ENCODE data around the gene TMEM52B.

DNA sequence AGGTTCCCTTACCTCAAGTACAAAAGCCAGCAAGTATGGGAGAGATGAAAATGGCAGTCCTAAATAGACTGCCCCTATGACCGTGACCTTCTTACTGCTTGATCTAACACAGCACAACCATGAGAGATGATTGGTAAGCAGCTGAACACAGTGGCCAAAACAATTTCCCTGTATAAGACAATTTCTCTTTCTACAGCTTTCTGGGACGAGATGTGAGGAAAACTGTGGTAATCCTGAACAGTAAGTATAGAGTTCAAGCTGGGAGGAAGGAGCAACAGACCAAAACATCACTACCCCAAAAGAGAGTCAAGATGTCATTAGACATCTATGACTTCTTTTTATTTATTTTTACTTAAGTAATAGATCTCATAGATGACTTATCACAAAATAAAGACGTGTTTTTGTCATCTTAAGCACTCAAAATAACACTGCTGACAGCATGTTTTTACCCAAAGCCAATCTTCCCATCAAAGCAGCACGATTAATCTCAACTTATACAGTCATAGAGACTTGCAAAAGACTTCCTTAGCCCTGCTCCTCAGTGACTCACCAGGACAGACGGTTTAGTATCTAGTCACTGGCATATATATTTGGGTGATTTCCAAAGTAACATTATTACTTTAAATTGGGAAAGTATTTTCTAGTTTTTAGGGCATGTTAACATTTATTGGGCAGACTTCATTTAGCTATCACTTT is 3.7 kb downstream of the TMEM52B start:
- TF ChIP-seq, protein P1, sequence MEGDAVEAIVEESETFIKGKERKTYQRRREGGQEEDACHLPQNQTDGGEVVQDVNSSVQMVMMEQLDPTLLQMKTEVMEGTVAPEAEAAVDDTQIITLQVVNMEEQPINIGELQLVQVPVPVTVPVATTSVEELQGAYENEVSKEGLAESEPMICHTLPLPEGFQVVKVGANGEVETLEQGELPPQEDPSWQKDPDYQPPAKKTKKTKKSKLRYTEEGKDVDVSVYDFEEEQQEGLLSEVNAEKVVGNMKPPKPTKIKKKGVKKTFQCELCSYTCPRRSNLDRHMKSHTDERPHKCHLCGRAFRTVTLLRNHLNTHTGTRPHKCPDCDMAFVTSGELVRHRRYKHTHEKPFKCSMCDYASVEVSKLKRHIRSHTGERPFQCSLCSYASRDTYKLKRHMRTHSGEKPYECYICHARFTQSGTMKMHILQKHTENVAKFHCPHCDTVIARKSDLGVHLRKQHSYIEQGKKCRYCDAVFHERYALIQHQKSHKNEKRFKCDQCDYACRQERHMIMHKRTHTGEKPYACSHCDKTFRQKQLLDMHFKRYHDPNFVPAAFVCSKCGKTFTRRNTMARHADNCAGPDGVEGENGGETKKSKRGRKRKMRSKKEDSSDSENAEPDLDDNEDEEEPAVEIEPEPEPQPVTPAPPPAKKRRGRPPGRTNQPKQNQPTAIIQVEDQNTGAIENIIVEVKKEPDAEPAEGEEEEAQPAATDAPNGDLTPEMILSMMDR (conservative IDR thresholded peaks at IDR 0.05; ENCODE audit: low read depth in 2 of 2), result no peak
- TF ChIP-seq EZH2 (IDR thresholded peaks at IDR 0.05; ENCODE audit: low read depth, unreplicated experiment) (no peak), EZH2phosphoT487 (IDR thresholded peaks at IDR 0.05; ENCODE audit: unreplicated experiment) (no peak), JUNB (IDR thresholded peaks at IDR 0.05; ENCODE audit: unreplicated experiment) (no peak), POLR2AphosphoS5 (IDR thresholded peaks at IDR 0.05; ENCODE audit: low read depth) (no peak), CREB1 (CRISPR knock-in tag; IDR thresholded peaks at IDR 0.05; ENCODE audit: low read depth) (no peak), NANOG (IDR thresholded peaks at IDR 0.05; ENCODE audit: borderline replicate concordance) (no peak)
- TF ChIP-seq, protein P2, sequence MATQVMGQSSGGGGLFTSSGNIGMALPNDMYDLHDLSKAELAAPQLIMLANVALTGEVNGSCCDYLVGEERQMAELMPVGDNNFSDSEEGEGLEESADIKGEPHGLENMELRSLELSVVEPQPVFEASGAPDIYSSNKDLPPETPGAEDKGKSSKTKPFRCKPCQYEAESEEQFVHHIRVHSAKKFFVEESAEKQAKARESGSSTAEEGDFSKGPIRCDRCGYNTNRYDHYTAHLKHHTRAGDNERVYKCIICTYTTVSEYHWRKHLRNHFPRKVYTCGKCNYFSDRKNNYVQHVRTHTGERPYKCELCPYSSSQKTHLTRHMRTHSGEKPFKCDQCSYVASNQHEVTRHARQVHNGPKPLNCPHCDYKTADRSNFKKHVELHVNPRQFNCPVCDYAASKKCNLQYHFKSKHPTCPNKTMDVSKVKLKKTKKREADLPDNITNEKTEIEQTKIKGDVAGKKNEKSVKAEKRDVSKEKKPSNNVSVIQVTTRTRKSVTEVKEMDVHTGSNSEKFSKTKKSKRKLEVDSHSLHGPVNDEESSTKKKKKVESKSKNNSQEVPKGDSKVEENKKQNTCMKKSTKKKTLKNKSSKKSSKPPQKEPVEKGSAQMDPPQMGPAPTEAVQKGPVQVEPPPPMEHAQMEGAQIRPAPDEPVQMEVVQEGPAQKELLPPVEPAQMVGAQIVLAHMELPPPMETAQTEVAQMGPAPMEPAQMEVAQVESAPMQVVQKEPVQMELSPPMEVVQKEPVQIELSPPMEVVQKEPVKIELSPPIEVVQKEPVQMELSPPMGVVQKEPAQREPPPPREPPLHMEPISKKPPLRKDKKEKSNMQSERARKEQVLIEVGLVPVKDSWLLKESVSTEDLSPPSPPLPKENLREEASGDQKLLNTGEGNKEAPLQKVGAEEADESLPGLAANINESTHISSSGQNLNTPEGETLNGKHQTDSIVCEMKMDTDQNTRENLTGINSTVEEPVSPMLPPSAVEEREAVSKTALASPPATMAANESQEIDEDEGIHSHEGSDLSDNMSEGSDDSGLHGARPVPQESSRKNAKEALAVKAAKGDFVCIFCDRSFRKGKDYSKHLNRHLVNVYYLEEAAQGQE (IDR thresholded peaks at IDR 0.05; ENCODE audit: unreplicated experiment), result no peak
- TF ChIP-seq, protein P3, sequence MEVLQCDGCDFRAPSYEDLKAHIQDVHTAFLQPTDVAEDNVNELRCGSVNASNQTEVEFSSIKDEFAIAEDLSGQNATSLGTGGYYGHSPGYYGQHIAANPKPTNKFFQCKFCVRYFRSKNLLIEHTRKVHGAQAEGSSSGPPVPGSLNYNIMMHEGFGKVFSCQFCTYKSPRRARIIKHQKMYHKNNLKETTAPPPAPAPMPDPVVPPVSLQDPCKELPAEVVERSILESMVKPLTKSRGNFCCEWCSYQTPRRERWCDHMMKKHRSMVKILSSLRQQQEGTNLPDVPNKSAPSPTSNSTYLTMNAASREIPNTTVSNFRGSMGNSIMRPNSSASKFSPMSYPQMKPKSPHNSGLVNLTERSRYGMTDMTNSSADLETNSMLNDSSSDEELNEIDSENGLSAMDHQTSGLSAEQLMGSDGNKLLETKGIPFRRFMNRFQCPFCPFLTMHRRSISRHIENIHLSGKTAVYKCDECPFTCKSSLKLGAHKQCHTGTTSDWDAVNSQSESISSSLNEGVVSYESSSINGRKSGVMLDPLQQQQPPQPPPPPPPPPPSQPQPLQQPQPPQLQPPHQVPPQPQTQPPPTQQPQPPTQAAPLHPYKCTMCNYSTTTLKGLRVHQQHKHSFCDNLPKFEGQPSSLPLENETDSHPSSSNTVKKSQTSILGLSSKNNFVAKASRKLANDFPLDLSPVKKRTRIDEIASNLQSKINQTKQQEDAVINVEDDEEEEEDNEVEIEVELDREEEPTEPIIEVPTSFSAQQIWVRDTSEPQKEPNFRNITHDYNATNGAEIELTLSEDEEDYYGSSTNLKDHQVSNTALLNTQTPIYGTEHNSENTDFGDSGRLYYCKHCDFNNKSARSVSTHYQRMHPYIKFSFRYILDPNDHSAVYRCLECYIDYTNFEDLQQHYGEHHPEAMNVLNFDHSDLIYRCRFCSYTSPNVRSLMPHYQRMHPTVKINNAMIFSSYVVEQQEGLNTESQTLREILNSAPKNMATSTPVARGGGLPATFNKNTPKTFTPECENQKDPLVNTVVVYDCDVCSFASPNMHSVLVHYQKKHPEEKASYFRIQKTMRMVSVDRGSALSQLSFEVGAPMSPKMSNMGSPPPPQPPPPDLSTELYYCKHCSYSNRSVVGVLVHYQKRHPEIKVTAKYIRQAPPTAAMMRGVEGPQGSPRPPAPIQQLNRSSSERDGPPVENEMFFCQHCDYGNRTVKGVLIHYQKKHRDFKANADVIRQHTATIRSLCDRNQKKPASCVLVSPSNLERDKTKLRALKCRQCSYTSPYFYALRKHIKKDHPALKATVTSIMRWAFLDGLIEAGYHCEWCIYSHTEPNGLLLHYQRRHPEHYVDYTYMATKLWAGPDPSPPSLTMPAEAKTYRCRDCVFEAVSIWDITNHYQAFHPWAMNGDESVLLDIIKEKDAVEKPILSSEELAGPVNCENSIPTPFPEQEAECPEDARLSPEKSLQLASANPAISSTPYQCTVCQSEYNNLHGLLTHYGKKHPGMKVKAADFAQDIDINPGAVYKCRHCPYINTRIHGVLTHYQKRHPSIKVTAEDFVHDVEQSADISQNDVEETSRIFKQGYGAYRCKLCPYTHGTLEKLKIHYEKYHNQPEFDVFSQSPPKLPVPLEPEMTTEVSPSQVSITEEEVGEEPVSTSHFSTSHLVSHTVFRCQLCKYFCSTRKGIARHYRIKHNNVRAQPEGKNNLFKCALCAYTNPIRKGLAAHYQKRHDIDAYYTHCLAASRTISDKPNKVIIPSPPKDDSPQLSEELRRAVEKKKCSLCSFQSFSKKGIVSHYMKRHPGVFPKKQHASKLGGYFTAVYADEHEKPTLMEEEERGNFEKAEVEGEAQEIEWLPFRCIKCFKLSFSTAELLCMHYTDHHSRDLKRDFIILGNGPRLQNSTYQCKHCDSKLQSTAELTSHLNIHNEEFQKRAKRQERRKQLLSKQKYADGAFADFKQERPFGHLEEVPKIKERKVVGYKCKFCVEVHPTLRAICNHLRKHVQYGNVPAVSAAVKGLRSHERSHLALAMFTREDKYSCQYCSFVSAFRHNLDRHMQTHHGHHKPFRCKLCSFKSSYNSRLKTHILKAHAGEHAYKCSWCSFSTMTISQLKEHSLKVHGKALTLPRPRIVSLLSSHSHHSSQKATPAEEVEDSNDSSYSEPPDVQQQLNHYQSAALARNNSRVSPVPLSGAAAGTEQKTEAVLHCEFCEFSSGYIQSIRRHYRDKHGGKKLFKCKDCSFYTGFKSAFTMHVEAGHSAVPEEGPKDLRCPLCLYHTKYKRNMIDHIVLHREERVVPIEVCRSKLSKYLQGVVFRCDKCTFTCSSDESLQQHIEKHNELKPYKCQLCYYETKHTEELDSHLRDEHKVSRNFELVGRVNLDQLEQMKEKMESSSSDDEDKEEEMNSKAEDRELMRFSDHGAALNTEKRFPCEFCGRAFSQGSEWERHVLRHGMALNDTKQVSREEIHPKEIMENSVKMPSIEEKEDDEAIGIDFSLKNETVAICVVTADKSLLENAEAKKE (CRISPR knock-in tag; IDR thresholded peaks at IDR 0.05), result no peak
- TF ChIP-seq, protein P4, sequence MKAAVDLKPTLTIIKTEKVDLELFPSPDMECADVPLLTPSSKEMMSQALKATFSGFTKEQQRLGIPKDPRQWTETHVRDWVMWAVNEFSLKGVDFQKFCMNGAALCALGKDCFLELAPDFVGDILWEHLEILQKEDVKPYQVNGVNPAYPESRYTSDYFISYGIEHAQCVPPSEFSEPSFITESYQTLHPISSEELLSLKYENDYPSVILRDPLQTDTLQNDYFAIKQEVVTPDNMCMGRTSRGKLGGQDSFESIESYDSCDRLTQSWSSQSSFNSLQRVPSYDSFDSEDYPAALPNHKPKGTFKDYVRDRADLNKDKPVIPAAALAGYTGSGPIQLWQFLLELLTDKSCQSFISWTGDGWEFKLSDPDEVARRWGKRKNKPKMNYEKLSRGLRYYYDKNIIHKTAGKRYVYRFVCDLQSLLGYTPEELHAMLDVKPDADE (IDR thresholded peaks at IDR 0.05), result no peak

Measured in GM23338 (cell line).